Measurements from ENCODE around the gene SHANK1.

- TF ChIP-seq TAF1 (IDR thresholded peaks at IDR 0.05; ENCODE audit: low read depth, low read length) (no peak), POLR2AphosphoS5 (IDR thresholded peaks at IDR 0.05; ENCODE audit: low read depth, low read length) (no peak), POLR2A (IDR thresholded peaks at IDR 0.05; ENCODE audit: low read depth, low read length) (no peak), SPI1 (IDR thresholded peaks at IDR 0.05; ENCODE audit: low read depth, low read length) (no peak), POU2F2 (IDR thresholded peaks at IDR 0.05; ENCODE audit: low read depth, low read length) (no peak), PAX5 (IDR thresholded peaks at IDR 0.05; ENCODE audit: insufficient read depth, low read length, severe bottlenecking) (no peak)
Observed at GRCh38 chr19:50667177-50667758, 52.3 kb downstream of the SHANK1 start.

Data from GM12891 (cell line).